KG1 (cell line): ENCODE results near the gene BNIP3.
"Not testable (repeated sequence)": the region's sequence is repeated elsewhere in the genome, so short reads cannot be mapped to it uniquely, and the experiment has no call there.

Source experiments
- DNase-seq: peaks from one replicate; lab custom pipeline; 2025; lab: John Stamatoyannopoulos, UW

Gene BNIP3

DNA sequence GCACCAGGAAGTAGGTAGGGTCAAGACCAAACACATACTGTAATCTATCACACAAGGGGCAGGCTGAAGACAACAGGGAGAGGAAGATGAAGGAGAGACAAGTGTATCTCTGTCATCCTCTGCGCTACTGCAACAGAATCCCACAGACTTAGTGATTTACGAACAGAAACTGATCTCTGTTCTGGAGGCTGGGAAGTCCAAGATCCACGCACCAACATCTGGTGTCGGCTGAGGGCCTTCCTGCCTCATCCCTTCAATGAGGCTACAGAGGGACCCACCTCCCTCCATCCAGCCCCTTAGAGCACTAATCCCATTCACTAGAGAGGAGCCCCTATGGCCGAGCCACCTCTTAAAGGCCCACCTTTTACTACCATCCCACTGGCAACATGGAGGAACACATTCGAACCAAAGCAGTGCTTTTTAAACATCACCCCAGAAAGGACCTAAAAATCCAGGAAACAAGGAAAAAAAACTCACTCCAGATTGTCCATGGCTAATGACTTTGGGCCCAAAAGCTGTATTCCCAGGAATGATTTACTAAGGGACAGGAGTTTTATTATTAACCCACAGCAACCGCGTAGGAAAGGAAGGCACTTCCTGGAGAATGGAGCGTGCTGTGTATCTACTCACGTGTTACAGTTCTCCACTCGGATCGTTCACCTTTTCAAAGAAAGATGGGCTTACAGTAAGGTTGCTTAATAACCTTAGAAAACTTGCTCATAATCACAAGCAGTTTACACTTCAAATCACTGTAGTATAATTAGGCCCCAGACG lies 4.2 kb downstream of the BNIP3 start:
- DNase-seq, result no peak

DNA sequence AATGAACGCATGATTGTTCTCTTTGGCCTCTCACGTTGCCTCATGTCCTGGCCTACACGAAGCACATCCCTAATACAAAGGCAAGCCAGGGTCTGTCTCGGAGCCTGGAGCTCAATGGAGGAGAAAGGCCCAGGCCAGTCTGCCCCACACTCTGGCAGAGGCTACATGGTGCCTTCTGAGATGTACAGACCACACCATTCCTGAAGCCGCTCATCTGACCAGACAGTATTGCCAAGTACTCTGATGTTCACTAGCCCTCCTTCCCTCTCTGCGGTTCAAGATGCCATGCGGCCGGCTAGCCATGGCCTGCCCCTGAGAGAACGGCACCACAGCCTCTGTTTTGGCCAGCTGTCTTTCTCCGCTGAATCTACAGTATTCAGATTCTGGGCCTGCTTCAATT lies 5.9 kb downstream of the BNIP3 start:
- DNase-seq, result no peak

DNA sequence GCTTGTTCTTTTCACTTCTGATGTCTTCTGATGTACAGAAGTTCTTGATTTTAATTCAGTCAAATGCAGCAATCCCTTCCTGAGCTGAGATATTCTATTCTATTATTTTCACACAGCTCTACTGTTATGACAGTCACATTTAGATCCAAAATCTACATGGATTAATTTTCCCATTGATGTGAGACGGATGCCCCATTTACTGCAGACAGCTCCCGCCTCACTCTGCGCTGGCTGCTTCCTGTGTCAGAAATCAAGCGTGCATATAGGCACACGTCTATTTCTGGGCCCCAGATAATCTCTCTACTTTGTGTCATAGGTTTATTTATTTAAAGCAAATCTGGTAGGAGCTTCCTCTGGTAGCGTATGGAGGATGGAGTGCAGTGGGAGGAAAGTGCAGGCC lies 6.7 kb downstream of the BNIP3 start:
- no peak for DNase-seq

DNA sequence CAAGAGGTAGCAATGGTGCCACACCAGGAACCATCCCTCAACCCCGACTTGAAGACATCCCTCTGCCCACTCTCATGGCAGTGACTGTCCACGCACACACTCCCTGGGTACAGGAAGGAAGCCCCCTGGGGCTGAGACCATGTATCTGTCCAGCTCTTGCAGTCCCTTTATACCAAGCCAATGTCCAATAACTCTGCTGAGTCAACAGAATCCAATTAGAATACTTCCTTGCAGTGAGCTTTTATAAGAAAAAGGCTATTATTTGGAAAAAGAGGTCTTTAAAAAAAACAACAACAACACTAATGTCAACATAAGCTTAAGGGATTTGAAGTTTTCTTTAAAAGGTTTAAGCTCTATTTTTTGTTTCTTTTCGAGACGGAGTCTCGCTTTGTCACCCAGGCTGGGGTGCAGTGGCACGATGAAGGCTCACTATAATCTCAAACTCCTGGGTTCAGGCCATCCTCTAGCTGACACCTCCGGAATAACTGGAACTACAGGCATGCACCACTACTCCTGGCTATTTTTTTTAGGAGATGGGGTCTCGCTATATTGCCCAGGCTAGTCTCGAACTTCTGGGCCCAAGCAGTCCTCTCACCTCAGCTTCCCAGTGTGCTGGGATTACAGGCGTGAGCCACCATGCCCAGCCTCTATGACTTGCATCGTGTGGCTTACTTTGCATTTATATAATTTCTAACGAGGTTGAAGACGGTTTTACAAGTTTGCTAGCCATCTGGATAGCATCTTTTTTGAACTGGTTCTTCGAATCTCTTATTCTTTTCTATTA lies 7.5 kb downstream of the BNIP3 start:
- no peak for DNase-seq

DNA sequence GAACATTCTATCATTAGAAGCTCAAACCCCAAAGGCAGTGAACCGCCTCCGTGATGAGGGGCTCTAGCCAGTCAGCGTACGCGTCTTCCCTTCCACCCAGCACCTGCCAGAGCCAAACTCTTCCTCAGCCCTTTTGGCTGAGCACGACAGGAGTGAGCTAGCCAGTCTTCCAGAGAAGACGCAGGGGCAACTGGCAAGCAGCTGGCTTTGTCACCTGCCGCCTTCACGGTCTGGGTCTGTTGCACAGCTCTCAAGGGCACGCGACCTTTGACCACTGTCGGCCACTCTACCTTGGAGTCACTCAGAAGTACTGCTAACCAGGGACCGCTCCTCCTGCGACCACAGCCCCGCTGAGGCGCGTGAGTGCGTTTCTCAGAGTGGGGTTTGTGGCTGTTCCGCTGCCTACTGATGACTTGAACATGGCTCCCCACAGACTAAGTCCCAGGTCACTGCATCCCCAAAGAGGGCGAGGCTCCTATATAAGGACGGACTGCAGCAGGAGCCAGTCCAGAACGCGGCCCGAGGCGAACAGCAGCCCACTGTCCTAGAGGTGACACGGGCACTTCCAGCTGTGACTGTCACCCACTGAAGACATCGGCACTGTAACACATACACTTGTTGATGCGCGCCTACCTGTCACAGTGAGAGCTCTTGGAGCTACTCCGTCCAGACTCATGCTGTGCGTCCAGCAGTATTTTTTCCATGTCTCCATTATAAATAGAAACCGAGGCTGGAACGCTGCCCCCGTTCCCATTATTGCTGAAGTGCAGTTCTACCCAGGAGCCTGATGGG lies 8.4 kb downstream of the BNIP3 start:
- no peak for DNase-seq

DNA sequence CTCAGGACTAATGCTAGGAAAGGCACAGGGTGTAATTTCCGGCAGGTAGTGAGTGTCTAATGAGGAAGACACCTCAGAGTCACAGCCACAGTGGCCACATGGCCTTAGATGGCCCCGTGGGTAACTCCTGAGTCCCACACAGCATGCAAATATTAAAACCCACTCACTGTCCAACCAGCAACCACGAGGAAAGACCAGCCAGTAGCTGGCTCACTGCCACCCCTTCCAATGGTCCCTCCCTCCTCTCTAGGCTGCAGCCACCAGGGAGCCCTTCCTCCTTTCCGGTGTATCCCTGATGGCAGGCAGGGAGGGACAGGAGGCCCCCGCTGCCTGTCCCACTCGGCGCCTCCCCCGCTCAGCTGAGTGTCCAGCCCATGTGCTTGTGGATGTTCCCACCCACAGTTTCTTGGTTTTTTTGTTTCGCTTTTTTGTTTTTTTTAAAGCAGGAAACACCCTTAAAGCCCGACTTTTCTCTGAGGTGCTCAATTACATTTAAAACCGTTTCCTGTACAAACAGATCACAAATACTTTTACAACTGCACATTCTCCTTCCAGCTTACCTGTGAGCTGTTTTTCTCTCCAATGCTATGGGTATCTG lies 9.2 kb downstream of the BNIP3 start:
- no peak for DNase-seq

DNA sequence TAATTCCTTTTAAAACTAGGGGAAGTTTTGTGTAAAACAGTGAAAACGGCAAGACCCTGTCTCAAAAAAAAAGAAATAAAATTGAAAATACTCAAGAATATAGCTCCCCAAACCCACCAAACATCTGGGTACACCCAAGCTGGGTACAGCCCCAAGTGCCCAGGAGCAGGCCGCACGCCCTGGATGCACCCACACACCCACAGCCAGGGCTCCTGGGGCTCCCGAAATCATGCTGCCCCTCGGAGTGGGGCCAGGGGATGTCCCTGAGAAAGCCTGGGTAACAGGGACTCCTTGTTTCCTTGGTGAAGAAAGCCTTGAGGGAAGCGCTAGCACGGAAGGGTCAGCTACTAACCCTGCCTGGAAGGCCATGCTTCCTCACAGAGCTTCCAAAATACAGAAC lies 10.1 kb downstream of the BNIP3 start:
- no peak for DNase-seq

DNA sequence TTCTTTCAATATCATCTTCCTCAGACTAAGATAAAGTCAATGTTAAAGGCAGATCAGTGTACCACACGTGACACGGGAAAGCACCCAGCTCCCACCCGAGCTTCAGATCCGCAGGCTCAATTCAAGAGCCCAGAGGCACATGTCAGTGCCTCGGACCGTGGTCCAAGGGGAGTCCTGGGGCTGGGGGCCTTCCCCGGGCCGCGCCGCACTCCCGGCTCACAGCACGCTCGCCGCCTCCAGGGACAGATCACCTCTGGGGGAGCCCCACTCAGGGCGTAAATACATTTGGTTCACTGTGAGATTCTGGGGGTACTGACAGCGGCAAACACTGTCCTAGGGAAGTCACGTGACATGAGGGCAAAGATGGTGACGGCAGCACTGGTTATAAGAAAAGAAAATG lies 10.8 kb downstream of the BNIP3 start:
- DNase-seq, result no peak

DNA sequence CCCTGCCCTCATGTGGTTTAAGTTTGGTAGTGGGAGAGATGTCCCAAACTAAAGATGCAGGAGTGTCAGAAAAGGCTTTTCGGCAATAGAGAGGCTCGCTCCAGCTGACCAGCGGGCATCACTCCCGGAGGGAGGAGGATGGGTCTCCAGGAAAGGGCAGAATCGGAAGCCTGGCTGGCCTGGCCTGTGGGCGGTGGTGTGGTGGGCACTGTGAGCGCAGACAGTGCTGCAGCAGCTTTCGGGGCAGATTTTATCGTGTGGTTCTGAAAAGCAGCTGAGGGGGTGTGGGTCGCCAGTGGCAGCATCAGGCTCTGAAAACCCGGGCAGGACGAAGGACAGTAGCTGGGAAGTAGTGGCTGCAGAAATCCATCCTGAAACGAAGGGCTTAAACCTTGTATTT lies 12.8 kb downstream of the BNIP3 start:
- no peak for DNase-seq

DNA sequence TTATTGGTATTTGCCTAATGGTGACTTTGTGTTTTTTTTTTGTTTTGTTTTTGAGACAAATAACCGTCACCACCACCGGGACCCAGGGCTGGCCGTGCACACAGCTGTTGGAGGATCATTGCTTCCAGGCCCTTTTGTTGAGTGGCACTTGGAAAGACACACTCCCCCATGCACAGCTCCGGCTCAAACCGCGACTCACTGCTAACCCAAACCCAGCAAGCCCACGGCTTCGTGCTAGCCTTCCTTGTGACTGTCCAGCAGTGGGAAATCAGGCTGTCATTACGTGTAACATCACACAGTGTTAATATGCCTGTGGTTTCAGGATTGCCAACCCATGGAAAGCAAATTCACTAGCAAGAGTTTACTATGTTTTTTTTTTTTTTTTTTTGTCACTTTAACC lies 17.4 kb downstream of the BNIP3 start:
- DNase-seq, result no peak

DNA sequence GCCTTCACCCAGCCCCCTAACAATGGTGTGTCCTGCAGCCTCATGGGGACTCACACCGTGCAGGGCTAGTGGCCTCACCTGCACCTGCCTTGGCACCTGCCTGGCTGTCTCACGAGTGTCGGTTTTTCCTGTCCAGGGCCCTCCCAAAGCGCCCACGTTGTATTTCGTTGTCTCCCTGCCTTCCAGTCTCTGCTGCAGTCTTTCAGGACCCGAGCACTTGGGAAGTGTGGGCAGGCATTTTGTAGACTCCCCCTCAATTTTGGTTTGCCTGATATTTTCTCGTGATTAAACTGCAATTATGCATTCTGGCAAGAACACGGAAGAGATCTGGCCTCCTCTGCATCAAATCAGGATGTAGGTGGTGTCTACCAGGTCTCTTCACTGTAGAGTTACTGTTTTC lies 17.9 kb downstream of the BNIP3 start:
- DNase-seq, result no peak

DNA sequence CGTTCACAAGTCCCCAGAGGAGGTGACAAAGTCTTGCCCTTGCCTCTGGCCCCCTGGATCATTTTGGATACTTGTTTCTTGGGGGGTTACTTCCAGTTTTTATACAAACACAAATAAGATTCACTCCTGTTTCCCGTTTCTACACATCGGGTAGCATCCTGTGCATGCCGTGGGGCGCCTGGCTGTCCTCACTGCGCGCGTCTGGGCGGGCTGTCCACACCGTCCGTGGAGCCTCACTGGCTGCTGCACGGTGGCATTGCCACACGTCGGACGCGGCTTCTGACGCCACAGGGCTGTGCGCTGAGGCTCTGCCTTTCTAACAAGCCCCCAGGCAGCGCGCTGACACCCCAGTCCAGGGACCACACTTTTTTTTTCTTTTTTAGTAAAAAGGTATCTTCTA lies 18.4 kb downstream of the BNIP3 start:
- no peak for DNase-seq

DNA sequence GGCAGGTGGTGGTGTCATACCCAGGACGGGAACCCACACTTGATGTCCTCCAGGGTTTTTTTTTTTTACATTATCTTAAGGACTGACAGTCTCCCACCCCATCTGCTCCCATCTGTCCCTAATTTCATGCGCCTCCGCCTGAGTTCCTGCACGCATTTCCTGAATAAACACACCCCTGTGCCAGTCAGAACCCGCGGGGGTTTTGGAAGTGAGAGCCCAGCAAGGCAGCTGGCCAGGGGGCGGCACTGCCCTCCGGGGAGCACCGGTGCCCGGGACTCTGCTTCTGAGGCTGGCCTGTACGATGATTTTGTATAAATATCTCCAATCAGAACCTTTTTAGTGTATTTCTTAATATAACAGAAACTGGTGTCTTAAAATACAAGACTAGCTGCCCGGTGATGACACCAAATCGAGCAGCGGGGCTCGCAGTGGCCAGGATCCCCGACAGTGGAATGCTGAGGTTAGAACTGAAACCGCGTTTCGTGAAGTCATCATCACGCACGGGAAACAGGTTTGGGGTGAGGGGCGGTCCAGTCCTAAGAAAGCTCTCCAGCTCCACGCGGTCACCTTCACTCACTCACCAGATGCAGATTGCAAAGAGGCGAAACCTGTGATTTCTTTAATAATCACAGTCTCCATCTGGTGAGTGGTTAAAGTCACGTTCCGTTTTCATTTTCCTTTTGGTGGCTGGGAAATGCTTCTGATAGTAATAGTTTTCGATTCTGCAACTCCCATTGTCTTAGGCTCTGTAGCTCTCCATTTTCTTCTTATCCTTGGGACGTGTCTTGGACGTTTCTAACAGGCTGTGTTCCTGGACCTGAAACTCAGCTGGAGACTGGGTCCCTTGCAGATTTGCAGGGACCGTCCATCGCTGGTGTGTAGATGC lies 19.7 kb downstream of the BNIP3 start:
- no peak for DNase-seq

DNA sequence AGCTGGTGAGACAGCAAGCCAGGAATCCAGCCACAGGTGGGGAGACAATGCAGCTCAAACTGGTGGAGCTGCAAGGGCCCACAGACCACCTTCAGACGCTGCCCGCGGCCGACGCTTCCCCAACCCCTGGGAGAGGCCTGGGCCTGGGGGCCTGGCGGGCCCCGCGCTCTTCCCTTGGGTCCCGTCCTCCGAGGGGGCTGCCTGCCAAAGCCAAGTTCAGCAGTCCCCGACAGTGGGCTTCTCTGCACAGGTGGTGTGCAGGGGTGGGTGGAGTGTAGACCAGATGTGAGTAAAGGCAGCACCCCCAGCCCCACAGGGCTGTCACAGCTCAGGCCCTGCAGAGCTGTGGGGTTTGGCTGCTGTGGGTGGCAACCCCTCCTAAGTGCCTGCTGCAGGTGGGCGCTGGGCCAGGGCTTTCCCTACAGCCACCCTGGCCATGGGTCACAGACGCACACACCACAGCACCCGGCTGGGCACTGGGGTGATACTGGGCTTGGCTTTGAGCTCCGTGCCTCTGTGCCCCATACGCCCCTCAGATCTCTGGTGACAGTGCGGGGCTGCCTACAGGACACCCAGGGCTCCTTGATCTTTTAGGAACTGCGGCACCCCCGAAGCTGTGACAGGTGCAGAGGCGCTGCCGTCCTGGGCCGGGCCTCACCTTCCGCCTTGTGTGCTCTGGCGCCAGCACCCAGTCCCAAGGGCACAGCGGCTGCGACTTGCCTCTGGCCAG lies 20.5 kb downstream of the BNIP3 start:
- no peak for DNase-seq

DNA sequence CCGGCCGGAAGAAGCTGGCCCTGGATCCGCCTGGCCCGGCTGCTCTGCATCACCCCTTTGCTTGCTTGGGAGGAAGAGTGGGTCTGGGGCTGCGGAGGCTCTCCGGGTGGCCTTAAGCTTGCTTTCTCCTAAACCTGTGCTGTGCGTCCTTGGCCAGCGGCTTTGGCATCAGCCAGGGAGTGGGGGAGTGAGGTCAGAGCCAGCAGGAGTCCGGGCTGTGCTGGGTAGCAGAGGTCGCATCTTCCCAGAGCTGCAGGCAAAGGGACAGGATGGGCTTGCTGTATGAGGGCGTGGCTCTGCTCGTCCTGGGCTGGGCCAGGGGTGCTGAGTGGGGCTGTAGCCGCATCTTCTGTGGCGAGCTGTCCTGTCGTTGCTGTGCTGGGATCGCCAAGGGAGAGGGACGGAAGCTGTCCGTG lies 21.1 kb downstream of the BNIP3 start:
- DNase-seq, result no peak

DNA sequence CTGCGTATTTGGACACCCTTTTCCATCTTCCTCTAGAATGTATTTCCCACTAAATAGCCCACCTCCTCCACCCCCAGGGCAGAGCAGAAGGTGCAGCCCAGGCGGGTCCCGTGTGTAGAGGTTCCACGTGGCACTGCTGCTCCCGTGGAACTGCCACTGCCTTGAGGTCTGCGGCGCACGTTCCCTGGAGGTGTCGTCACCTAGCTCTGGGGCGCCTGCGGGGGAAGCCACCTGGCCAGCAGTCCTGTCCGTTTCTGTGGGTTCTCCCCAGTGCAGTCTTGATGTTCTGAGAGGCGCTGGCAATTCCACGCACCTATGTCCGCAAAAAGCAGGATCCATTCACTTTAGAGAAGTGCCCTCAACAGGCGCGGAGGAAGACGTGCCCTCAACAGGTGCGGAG lies 21.9 kb downstream of the BNIP3 start:
- DNase-seq, result no peak

DNA sequence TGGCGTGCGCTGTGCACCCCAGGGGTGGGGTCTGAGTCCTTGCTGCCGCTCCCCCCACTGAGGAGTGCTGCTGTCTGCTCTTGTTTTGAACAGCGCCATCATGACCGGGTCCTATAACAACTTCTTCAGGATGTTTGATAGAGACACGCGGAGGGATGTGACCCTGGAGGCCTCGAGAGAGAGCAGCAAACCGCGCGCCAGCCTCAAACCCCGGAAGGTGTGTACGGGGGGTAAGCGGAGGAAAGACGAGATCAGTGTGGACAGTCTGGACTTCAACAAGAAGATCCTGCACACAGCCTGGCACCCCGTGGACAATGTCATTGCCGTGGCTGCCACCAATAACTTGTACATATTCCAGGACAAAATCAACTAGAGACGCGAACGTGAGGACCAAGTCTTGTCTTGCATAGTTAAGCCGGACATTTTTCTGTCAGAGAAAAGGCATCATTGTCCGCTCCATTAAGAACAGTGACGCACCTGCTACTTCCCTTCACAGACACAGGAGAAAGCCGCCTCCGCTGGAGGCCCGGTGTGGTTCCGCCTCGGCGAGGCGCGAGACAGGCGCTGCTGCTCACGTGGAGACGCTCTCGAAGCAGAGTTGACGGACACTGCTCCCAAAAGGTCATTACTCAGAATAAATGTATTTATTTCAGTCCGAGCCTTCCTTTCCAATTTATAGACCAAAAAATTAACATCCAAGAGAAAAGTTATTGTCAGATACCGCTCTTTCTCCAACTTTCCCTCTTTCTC lies 26.0 kb downstream of the BNIP3 start:
- DNase-seq, result no peak

DNA sequence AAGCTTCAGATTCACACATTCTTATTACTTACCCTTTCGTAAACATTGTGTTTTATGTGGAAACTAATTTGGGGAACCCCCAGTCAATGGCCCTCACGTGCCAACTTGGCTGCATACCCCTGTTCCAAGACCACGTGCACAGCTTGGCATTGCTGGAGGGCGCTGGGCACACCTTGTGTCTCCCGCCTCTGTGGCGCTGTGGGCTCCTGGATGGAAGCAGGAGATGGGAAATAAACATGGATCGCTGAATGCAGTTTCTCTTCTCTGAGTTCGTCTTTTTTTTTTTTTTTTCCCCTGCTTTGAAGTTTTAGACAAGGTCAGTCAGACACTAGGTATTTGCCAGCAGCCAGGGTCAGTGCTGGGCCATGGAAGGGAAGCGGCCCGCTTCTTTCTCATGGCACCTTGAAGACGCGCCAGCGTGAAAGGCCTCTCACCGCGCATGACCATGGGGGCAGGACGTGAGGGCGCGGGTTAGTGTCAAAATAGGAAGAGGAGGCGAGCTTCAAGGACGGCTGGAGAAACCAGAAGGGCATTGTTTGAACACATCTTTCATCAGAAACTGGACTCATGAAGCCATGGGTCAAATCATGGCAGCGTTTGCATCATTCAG lies 27.3 kb downstream of the BNIP3 start:
- DNase-seq, result no peak

DNA sequence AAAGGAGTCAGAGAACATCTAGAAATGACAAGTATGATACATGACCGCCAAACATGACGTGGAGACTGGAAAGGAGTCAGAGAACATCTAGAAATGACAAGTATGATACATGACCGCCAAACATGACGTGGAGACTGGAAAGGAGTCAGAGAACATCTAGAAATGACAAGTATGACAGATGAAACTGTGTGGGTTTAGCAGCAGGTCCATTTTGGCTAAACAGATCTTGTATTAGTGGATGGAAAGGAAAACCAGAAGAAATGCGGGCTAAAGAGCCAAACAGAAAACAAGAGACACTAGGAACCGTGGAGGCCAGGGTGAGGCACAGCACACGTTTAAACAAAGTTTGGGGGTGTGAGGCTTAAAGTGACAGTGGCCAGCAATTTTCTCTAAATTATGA lies 31.8 kb downstream of the BNIP3 start:
- not testable (repeated sequence) for DNase-seq
